Ascending aorta (tissue), 2 donors: ENCODE measurements around the gene TFF2. TPM values are rescaled to one million over a fixed set of nuclear protein-coding genes. Genes with fewer than 3 reads are reported as not detected.

Experiments used
- DNase-seq, 2 donors: peaks; one replicate each; pipeline ENCODE4 v3.0.0-alpha.2; 2019; ENCODE audit warnings: low spot score in 2 of 2
- H3K27ac ChIP-seq, 2 donors: fragments of 200-600 bp; sonication (generic); one replicate each; pipeline ENCODE4 v1.5.1; 2016 to 2017; ENCODE audit warnings: mild to moderate bottlenecking in 1 of 2
- H3K27me3 ChIP-seq: fragments of 200-600 bp; sonication (generic); one replicate; pipeline ENCODE4 v1.5.1; 2017
- H3K36me3 ChIP-seq, 2 donors: fragments of 200-600 bp; sonication (generic); one replicate each; pipeline ENCODE4 v1.5.1; 2016
- H3K4me1 ChIP-seq, 2 donors: fragments of 200-600 bp; sonication (generic); one replicate each; pipeline ENCODE4 v1.5.1; 2016 to 2017; ENCODE audit warnings: mild to moderate bottlenecking in 1 of 2
- H3K4me3 ChIP-seq, 2 donors: fragments of 200-600 bp; sonication (generic); one replicate each; pipeline ENCODE4 v1.5.1; 2016 to 2017; ENCODE audit warnings: mild to moderate bottlenecking in 1 of 2
- H3K9me3 ChIP-seq, 2 donors: fragments of 200-600 bp; sonication (generic); one replicate each; pipeline ENCODE4 v1.5.1; 2016
- CTCF ChIP-seq, 3 experiments: fragments of 200-600 bp in 2 of 3; fragments of 450-650 bp in 1 of 3; sonication (generic) in 2 of 3; IDR thresholded peaks; one replicate each; pipeline ENCODE4 v1.5.1; 2016 to 2019; ENCODE audit warnings: antibody characterized with exemption in 3 of 3, mild to moderate bottlenecking in 1 of 3, moderate library complexity in 1 of 3
- intact Hi-C: fragments of 100-400 bp; cut with DNase I; formaldehyde crosslinking; loops from one replicate; pipeline ENCODE4 v1.15.1; 2023
- total RNA-seq: library from RNA; depleted of rRNA; stranded (reverse); fragments of >200 nt; gene quantifications from one replicate; pipeline ENCODE4 v1.1.0, GENCODE V29; 2016

The TFF2 gene
- total RNA-seq, 1 donor from 2014 or later, result not detected

- Histone ChIP-seq H3K36me3 (no peaks in the 10 kb centered on the region), H3K27ac (no peak overlapping the region), H3K9me3 (no peaks in the 10 kb centered on the region), H3K27me3 (no peaks in the 10 kb centered on the region), H3K4me1 (no peaks in the 10 kb centered on the region), H3K4me3 (no peak overlapping the region)
- intact Hi-C loops, result no loop called here
- TF ChIP-seq CTCF (IDR thresholded peaks at IDR 0.05), result no peak
- no peak for DNase-seq
These were observed 3.0 kb downstream of the TFF2 start for GRCh38 chr21:42347601-42348327.

GRCh38 chr21:42346866-42347600 lies 3.8 kb downstream of the TFF2 start:
- H3K9me3 ChIP-seq, result no peaks in the 10 kb centered on the region
- DNase-seq, result no peak
- TF ChIP-seq CTCF (IDR thresholded peaks at IDR 0.05), result no peak
- H3K27me3 ChIP-seq, result no peaks in the 10 kb centered on the region
- H3K4me1 ChIP-seq, result no peaks in the 10 kb centered on the region
- intact Hi-C loops, result no loop called here
- no peak overlapping the region for H3K4me3 ChIP-seq
- no peaks in the 10 kb centered on the region for H3K36me3 ChIP-seq
- no peak overlapping the region for H3K27ac ChIP-seq

- TF ChIP-seq CTCF (IDR thresholded peaks at IDR 0.05), result no peak
- H3K27me3 ChIP-seq, result no peaks in the 10 kb centered on the region
- DNase-seq, result no peak
- H3K27ac ChIP-seq, result no peak overlapping the region
- H3K9me3 ChIP-seq, result no peaks in the 10 kb centered on the region
- intact Hi-C loops, result no loop called here
- H3K4me1 ChIP-seq, result no peaks in the 10 kb centered on the region
- no peak overlapping the region for H3K4me3 ChIP-seq
- no peaks in the 10 kb centered on the region for H3K36me3 ChIP-seq
These were observed 4.4 kb downstream of the TFF2 start for GRCh38 chr21:42346441-42346840.

- no peaks in the 10 kb centered on the region for H3K27me3 ChIP-seq
- no peak overlapping the region for H3K27ac ChIP-seq
- H3K4me1 ChIP-seq, result no peaks in the 10 kb centered on the region
- no peaks in the 10 kb centered on the region for H3K9me3 ChIP-seq
- TF ChIP-seq CTCF (IDR thresholded peaks at IDR 0.05), result no peak
- DNase-seq, result no peak
- no peaks in the 10 kb centered on the region for H3K36me3 ChIP-seq
- intact Hi-C loops, result no loop called here
- no peak overlapping the region for H3K4me3 ChIP-seq
These were observed 6.2 kb downstream of the TFF2 start for GRCh38 chr21:42344631-42345030.

GRCh38 chr21:42343963-42344510 lies 6.8 kb downstream of the TFF2 start:
- intact Hi-C loops, result no loop called here
- H3K36me3 ChIP-seq, result no peaks in the 10 kb centered on the region
- no peaks in the 10 kb centered on the region for H3K27me3 ChIP-seq
- TF ChIP-seq CTCF (IDR thresholded peaks at IDR 0.05), result no peak
- no peak overlapping the region for H3K4me3 ChIP-seq
- no peaks in the 10 kb centered on the region for H3K4me1 ChIP-seq
- DNase-seq, result no peak
- H3K27ac ChIP-seq, result no peak overlapping the region
- H3K9me3 ChIP-seq, result no peaks in the 10 kb centered on the region
